GM12878 (cell line): ENCODE results near the gene NME7. TPM values are rescaled to one million over a fixed set of nuclear protein-coding genes. Genes with fewer than 3 reads are reported as not detected.
A peak's percentile ranks its signal among the peaks of the same experiment; 100 is the strongest.

ENCODE experiments used
- EGR1 ChIP-seq, 2 experiments: IDR thresholded peaks; 1 replicate in 1 of 2; 2 replicates in 1 of 2; pipeline ENCODE4 v1.6.1; 2011 to 2012; ENCODE audit warnings: low read depth in 2 of 2, low read length in 2 of 2, borderline replicate concordance in 1 of 2, mild to moderate bottlenecking in 1 of 2, moderate library complexity in 1 of 2
- EP300 ChIP-seq, 2 experiments: fragments of 150-350 bp in 1 of 2; IDR thresholded peaks; 2 replicates each; pipeline ENCODE4 v1.6.1; 2011 to 2012; ENCODE audit warnings: low read depth in 2 of 2, low read length in 2 of 2, borderline replicate concordance in 1 of 2, improper control_type of control experiment in 1 of 2, inconsistent platforms in 1 of 2; ENCODE audit not compliant: control insufficient read depth in 1 of 2
- GABPA ChIP-seq: IDR thresholded peaks from 2 replicates; pipeline ENCODE4 v1.6.1; 2014; ENCODE audit warnings: antibody characterized with exemption, low read depth, mild to moderate bottlenecking, inconsistent platforms
- MTA2 ChIP-seq: fragments of 450-650 bp; IDR thresholded peaks from 2 replicates; pipeline ENCODE4 v1.6.1; 2016; ENCODE audit warnings: low read depth, mild to moderate bottlenecking, moderate library complexity
- MTA3 ChIP-seq: IDR thresholded peaks from 2 replicates; pipeline ENCODE4 v1.6.1; 2012; ENCODE audit warnings: low read length, inconsistent platforms, borderline replicate concordance
- POLR2A ChIP-seq: IDR thresholded peaks from 2 replicates; pipeline ENCODE4 v1.6.1; 2011; ENCODE audit warnings: low read depth, mild to moderate bottlenecking, low read length
- RCOR1 ChIP-seq: conservative IDR thresholded peaks from 2 replicates; pipeline ENCODE4 v1.6.1; 2012; ENCODE audit warnings: low read depth, low read length, improper control_type of control experiment
- SMC3 ChIP-seq: IDR thresholded peaks from 2 replicates; pipeline ENCODE4 v1.6.1; 2011; ENCODE audit warnings: low read length, improper control_type of control experiment, borderline replicate concordance
- YY1 ChIP-seq: IDR thresholded peaks from 2 replicates; pipeline ENCODE4 v1.6.1; 2011; ENCODE audit warnings: low read depth, mild to moderate bottlenecking, low read length
- polyA plus RNA-seq, 11 experiments: library from polyadenylated mRNA; depleted of rRNA in 4 of 11; unstranded in 6 of 11; stranded (reverse) in 5 of 11; fragments of >200 nt; fragmentation: Nextera tagmentation in 4 of 11; fragmentation: Illumina TruSeq in 1 of 11; extraction: Ambion mirVana in 4 of 11; extraction: Trizol in 1 of 11; gene quantifications; 1 replicate in 1 of 11; 2 replicates in 10 of 11; pipeline versions ENCODE4 v1.2.1 to v1.2.3, GENCODE V29; 2011 to 2016; ENCODE audit warnings: inconsistent platforms in 2 of 11, missing spikeins in 2 of 11, low read depth in 1 of 11
- total RNA-seq, 4 experiments: library from RNA; depleted of rRNA in 3 of 4; stranded (reverse); fragments of >200 nt in 3 of 4; fragmentation: Illumina TruSeq in 1 of 4; extraction: Trizol in 1 of 4; gene quantifications; 2 replicates each; pipeline versions ENCODE4 v1.2.1 to v1.2.3, GENCODE V29; 2013 to 2021
- TF ChIP-seq, protein P1 (sequence below): IDR thresholded peaks from 2 replicates; pipeline ENCODE4 v1.6.1; 2011; ENCODE audit warnings: low read depth, low read length, improper control_type of control experiment, borderline replicate concordance
- TF ChIP-seq, protein P2 (sequence below): fragments of 450-650 bp; IDR thresholded peaks from 2 replicates; pipeline ENCODE4 v1.6.1; 2016; ENCODE audit warnings: mild to moderate bottlenecking
- TF ChIP-seq, protein P3 (sequence below): IDR thresholded peaks from 2 replicates; pipeline ENCODE4 v1.6.1; 2012; ENCODE audit warnings: low read depth, low read length, improper control_type of control experiment

The NME7 gene
- total and polyA plus RNA-seq, 10 of the 15 experiments (the other 5 are each of a cell fraction or from before 2014, with no cell fraction given): 1.5 to 15.6 (median 7.2) TPM

DNA sequence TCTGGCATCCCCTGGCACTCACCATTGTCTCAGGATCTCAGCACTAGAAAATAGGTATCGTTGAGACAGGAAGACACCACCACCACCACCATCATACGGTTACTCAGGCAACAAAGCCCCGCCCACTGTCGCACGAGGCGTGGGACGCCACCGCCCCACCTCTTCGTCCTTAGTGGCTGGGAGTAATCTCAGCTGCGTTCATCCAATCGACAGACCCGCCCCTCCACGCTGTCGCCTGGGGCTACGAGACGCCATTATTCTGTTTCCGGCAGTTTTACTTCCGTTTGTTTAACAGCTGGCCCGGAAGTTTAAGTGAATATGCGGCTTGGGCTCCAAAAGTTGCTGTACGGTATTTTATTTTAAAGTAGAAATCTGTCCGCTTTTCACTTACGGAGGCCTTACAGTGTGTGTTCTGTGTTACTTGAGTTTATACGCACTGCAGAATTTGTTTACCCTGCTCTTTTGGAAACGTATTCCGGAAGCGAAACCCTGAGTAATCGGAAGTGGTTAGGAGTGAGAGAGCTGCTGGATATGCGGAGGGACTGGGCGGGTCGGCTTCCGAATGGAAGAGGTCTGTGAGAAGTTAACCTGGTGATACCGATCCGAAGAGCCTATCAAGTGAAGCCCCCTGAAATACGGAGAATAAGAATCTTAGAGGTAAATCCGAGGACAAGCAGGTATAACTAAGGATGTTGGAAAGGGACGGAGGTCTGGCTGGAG, at the start of gene NME7, which contains the start of gene BLZF1 (continued):
- TF ChIP-seq, protein P1, sequence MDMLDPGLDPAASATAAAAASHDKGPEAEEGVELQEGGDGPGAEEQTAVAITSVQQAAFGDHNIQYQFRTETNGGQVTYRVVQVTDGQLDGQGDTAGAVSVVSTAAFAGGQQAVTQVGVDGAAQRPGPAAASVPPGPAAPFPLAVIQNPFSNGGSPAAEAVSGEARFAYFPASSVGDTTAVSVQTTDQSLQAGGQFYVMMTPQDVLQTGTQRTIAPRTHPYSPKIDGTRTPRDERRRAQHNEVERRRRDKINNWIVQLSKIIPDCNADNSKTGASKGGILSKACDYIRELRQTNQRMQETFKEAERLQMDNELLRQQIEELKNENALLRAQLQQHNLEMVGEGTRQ: no peak
- no peak for TF ChIP-seq SMC3
- peak; percentile 80 for TF ChIP-seq MTA2
- peak; percentile 11; the same call in 1 of the 2 replicates for TF ChIP-seq POLR2A
- TF ChIP-seq MTA3: no peak
- TF ChIP-seq YY1: peak; percentile 85
- TF ChIP-seq, protein P2, sequence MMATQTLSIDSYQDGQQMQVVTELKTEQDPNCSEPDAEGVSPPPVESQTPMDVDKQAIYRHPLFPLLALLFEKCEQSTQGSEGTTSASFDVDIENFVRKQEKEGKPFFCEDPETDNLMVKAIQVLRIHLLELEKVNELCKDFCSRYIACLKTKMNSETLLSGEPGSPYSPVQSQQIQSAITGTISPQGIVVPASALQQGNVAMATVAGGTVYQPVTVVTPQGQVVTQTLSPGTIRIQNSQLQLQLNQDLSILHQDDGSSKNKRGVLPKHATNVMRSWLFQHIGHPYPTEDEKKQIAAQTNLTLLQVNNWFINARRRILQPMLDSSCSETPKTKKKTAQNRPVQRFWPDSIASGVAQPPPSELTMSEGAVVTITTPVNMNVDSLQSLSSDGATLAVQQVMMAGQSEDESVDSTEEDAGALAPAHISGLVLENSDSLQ: peak; percentile 89
- TF ChIP-seq, protein P3, sequence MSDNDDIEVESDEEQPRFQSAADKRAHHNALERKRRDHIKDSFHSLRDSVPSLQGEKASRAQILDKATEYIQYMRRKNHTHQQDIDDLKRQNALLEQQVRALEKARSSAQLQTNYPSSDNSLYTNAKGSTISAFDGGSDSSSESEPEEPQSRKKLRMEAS: peak; percentile 73
- TF ChIP-seq EGR1 (IDR thresholded peaks at IDR 0.05; ENCODE audit: borderline replicate concordance in 1 of 2, low read depth in 2 of 2, low read length in 2 of 2): peak in 1 of 2 experiments; percentile 64; a peak in 2 of 3 replicates
- TF ChIP-seq EP300 (IDR thresholded peaks at IDR 0.05; ENCODE audit: borderline replicate concordance in 1 of 2, control insufficient read depth in 1 of 2, low read depth in 2 of 2, low read length in 2 of 2): no peak
- no peak for TF ChIP-seq RCOR1
- TF ChIP-seq GABPA: peak; percentile 99
